Natural killer cell (primary cell): Measurements from ENCODE around the gene DPEP2. TPM values are rescaled to one million over a fixed set of nuclear protein-coding genes. Genes with fewer than 3 reads are reported as not detected.

Source experiments
- ATAC-seq, 3 donors: fragments of 150-1000 bp in 2 of 3; fragments of 200-7000 bp in 1 of 3; cut with Tn5 transposase; 1 replicate in 1 of 3; 2 replicates in 2 of 3; pipeline ENCODE4 v1.10.0; 2021; ENCODE audit warnings: mild to moderate bottlenecking in 2 of 3, moderate library complexity in 2 of 3
- DNase-seq, 2 donors: peaks; one replicate each; pipeline versions ENCODE4 v3.0.0 to v3.0.0-alpha.2; 2013 to 2021; ENCODE audit warnings: mixed read lengths in 1 of 2
- H3K27ac ChIP-seq: one replicate; pipeline ENCODE4 v1.5.1; 2013; ENCODE audit warnings: mild to moderate bottlenecking, low read length
- H3K27me3 ChIP-seq: one replicate; pipeline ENCODE4 v1.6.1; 2013; ENCODE audit warnings: low read length; ENCODE audit not compliant: control insufficient read depth, insufficient read depth
- H3K36me3 ChIP-seq: one replicate; pipeline ENCODE4 v1.6.1; 2013; ENCODE audit warnings: low read length; ENCODE audit not compliant: control insufficient read depth, insufficient read depth
- H3K4me1 ChIP-seq: one replicate; pipeline ENCODE4 v1.6.1; 2013; ENCODE audit warnings: low read length; ENCODE audit not compliant: control insufficient read depth, insufficient read depth
- H3K4me3 ChIP-seq: one replicate; pipeline ENCODE4 v1.5.1; 2013; ENCODE audit warnings: low read length
- H3K9me3 ChIP-seq: one replicate; pipeline ENCODE4 v1.6.1; 2013; ENCODE audit warnings: low read length; ENCODE audit not compliant: control insufficient read depth, insufficient read depth
- H3K27ac Mint-ChIP-seq, 2 donors: one replicate each; pipeline ENCODE4 v1.8.0; 2022; ENCODE audit warnings: mild to moderate bottlenecking in 2 of 2, mixed read lengths in 2 of 2, moderate library complexity in 1 of 2
- H3K27me3 Mint-ChIP-seq, 2 donors: one replicate each; pipeline ENCODE4 v1.8.0; 2022; ENCODE audit warnings: low read depth in 2 of 2, mixed read lengths in 2 of 2
- H3K36me3 Mint-ChIP-seq: one replicate; pipeline ENCODE4 v1.8.0; 2022; ENCODE audit warnings: mixed read lengths
- H3K4me1 Mint-ChIP-seq, 2 donors: one replicate each; pipeline ENCODE4 v1.8.0; 2022; ENCODE audit warnings: mixed read lengths in 2 of 2
- H3K4me3 Mint-ChIP-seq: one replicate; pipeline ENCODE4 v1.8.0; 2022; ENCODE audit warnings: mild to moderate bottlenecking, moderate library complexity, mixed read lengths
- H3K9me3 Mint-ChIP-seq, 2 donors: one replicate each; pipeline ENCODE4 v1.8.0; 2022; ENCODE audit warnings: mixed read lengths in 2 of 2
- CTCF ChIP-seq: fragments of 200-600 bp; IDR thresholded peaks from one replicate; pipeline ENCODE4 v1.8.0; 2022; ENCODE audit warnings: antibody characterized with exemption
- WGBS: methylation state at CpG from one replicate; pipeline ENCODE4 v1.1.7; 2013; ENCODE audit warnings: missing lambda C conversion rate; ENCODE audit not compliant: insufficient coverage; 5-methylcytosine and 5-hydroxymethylcytosine counted together
- intact Hi-C: fragments of 100-400 bp; cut with micrococcal nuclease; formaldehyde crosslinking; loops from one replicate; pipeline ENCODE4 v1.14.2; 2022
- total RNA-seq, 4 donors: library from RNA; stranded (reverse); fragments of 120-200 nt in 1 of 4; gene quantifications; one replicate each; pipeline versions ENCODE4 v1.2.3 to v1.2.4, GENCODE V29; 2013 to 2022

Gene DPEP2
- total RNA-seq, 3 donors from 2014 or later (not counting 1 experiment from before 2014, with no cell fraction given), result 47.2 to 64.1 (median 61.8) TPM

- TF ChIP-seq CTCF, result no peak
- Histone ChIP-seq H3K36me3 (peaks cover 19% of the 10 kb centered on the region), H3K27ac (no peak overlapping the region), H3K9me3 (no peaks in the 10 kb centered on the region), H3K4me3 (no peak overlapping the region), H3K4me1 (peaks cover 10% of the 10 kb centered on the region), H3K27me3 (no peaks in the 10 kb centered on the region)
- no peaks in the 10 kb centered on the region for H3K9me3 Mint-ChIP-seq
- DNase-seq (no peak), ATAC-seq (no peak)
- H3K36me3 Mint-ChIP-seq, result no peaks in the 10 kb centered on the region
- 97% methylated on average over 7 of the region's 8 CpGs for WGBS
- H3K27ac Mint-ChIP-seq, result no peak overlapping the region
- peaks cover 8% of the 10 kb centered on the region in 2 donors for H3K4me1 Mint-ChIP-seq
- H3K27me3 Mint-ChIP-seq, result no peaks in the 10 kb centered on the region
- no peak overlapping the region for H3K4me3 Mint-ChIP-seq
- intact Hi-C loops, result no loop called here
These were observed 37.1 kb downstream of the DPEP2 start for GRCh38 chr16:67962135-67962534.

GRCh38 chr16:67961551-67961957 is 37.7 kb downstream of the DPEP2 start:
- Histone ChIP-seq H3K9me3 (no peaks in the 10 kb centered on the region), H3K4me1 (peaks cover 4% of the 10 kb centered on the region), H3K36me3 (peaks cover 19% of the 10 kb centered on the region), H3K4me3 (no peak overlapping the region), H3K27ac (no peak overlapping the region), H3K27me3 (no peaks in the 10 kb centered on the region)
- peaks cover 5% of the 10 kb centered on the region in 2 donors for H3K4me1 Mint-ChIP-seq
- no peak for TF ChIP-seq CTCF
- 96% methylated on average over 13 of the region's 13 CpGs for WGBS
- no peaks in the 10 kb centered on the region for H3K27me3 Mint-ChIP-seq
- H3K27ac Mint-ChIP-seq, result no peak overlapping the region
- ATAC-seq, result no peak
- no peaks in the 10 kb centered on the region for H3K9me3 Mint-ChIP-seq
- intact Hi-C loops, result no loop called here
- no peak for DNase-seq
- no peak overlapping the region for H3K4me3 Mint-ChIP-seq
- H3K36me3 Mint-ChIP-seq, result no peaks in the 10 kb centered on the region

- 96% methylated on average over 11 of the region's 11 CpGs for whole genome bisulfite sequencing
- Histone ChIP-seq H3K27ac (no peak overlapping the region), H3K4me3 (no peak overlapping the region), H3K27me3 (no peaks in the 10 kb centered on the region), H3K9me3 (no peaks in the 10 kb centered on the region), H3K36me3 (peaks cover 19% of the 10 kb centered on the region), H3K4me1 (no peaks in the 10 kb centered on the region)
- peaks cover 5% of the 10 kb centered on the region in 2 donors for H3K4me1 Mint-ChIP-seq
- H3K27me3 Mint-ChIP-seq, result no peaks in the 10 kb centered on the region
- no peak for TF ChIP-seq CTCF
- H3K27ac Mint-ChIP-seq, result no peak overlapping the region
- ATAC-seq, result no peak
- intact Hi-C loops, result no loop called here
- no peak for DNase-seq
- H3K36me3 Mint-ChIP-seq, result no peaks in the 10 kb centered on the region
- no peaks in the 10 kb centered on the region for H3K9me3 Mint-ChIP-seq
- H3K4me3 Mint-ChIP-seq, result no peak overlapping the region
These were observed 39.6 kb downstream of the DPEP2 start for GRCh38 chr16:67959536-67960329.

GRCh38 chr16:67957622-67958021 is 41.7 kb downstream of the DPEP2 start:
- no peak for ATAC-seq
- Mint-ChIP-seq H3K9me3 (no peaks in the 10 kb centered on the region), H3K27ac (no peak overlapping the region), H3K27me3 (no peaks in the 10 kb centered on the region), H3K36me3 (no peaks in the 10 kb centered on the region), H3K4me1 (peaks cover under 1% of the 10 kb centered on the region in 2 donors), H3K4me3 (no peak overlapping the region)
- no peak overlapping the region for H3K4me3 ChIP-seq
- intact Hi-C loops, result no loop called here
- TF ChIP-seq CTCF, result no peak
- no peaks in the 10 kb centered on the region for H3K27me3 ChIP-seq
- no peaks in the 10 kb centered on the region for H3K4me1 ChIP-seq
- DNase-seq, result no peak
- peaks cover 18% of the 10 kb centered on the region for H3K36me3 ChIP-seq
- H3K9me3 ChIP-seq, result no peaks in the 10 kb centered on the region
- no peak overlapping the region for H3K27ac ChIP-seq
- WGBS, result 97% methylated on average over 9 of the region's 9 CpGs
